ENCODE measurements around the gene GCM1. TPM values are rescaled to one million over a fixed set of nuclear protein-coding genes. Genes with fewer than 3 reads are reported as not detected.
A peak's percentile ranks its signal among the peaks of the same experiment; 100 is the strongest.

Gene GCM1
- polyA plus RNA-seq, 3 donors: 0.08 TPM; not detected in 2

- no peak overlapping the region for H3K9ac ChIP-seq (ENCODE audit: insufficient read depth, low read length, poor library complexity, severe bottlenecking)
- H3K4me3 ChIP-seq (replicated peaks in 1 of 3; ENCODE audit: low read depth in 2 of 3, low read length in 3 of 3): no peak overlapping the region
- H4K20me1 ChIP-seq (ENCODE audit: insufficient read depth, low read length): no peaks in the 10 kb centered on the region
- no peaks in the 10 kb centered on the region for H3K9me3 ChIP-seq (replicated peaks in 1 of 2; ENCODE audit: control insufficient read depth in 1 of 2, insufficient read depth in 1 of 2, low read length in 2 of 2)
- Mint-ChIP-seq H3K27ac (no peak overlapping the region), H3K36me3 (no peaks in the 10 kb centered on the region), H3K27me3 (ENCODE audit: low read depth in 3 of 3) (peaks cover 0 to 2% (median 0%) of the 10 kb centered on the region in 3 donors), H3K4me1 (peaks cover 13% of the 10 kb centered on the region), H3K9me3 (peaks cover 0 to 2% (median 0%) of the 10 kb centered on the region in 7 donors), H3K4me3 (no peak overlapping the region)
- TF ChIP-seq CTCF (IDR thresholded peaks at IDR 0.05): no peak
- H2AFZ ChIP-seq (ENCODE audit: insufficient read depth, low read depth, low read length, poor library complexity, severe bottlenecking): no peak overlapping the region
- H3K27me3 ChIP-seq (ENCODE audit: control insufficient read depth in 2 of 2, insufficient read depth in 2 of 2, low read length in 2 of 2): no peaks in the 10 kb centered on the region
- no peaks in the 10 kb centered on the region for H3K79me2 ChIP-seq (ENCODE audit: insufficient read depth, low read length)
- intact Hi-C loops (cut with micrococcal nuclease): no loop called here
- H3K4me2 ChIP-seq (replicated peaks; ENCODE audit: extremely low read depth, low read length, poor library complexity, severe bottlenecking): no peak overlapping the region
- peaks cover 5 to 9% of the 10 kb centered on the region in 2 donors for H3K4me1 ChIP-seq (ENCODE audit: control insufficient read depth in 1 of 2, insufficient read depth in 2 of 2, low read length in 2 of 2)
- DNase-seq: no peak
- no peaks in the 10 kb centered on the region for H3K36me3 ChIP-seq (replicated peaks in 1 of 2; ENCODE audit: control insufficient read depth in 1 of 2, insufficient read depth in 2 of 2, low read length in 2 of 2)
- WGBS (ENCODE audit: insufficient coverage): no CpG with 5 or more reads among the region's 5 CpGs
- H3K27ac ChIP-seq (ENCODE audit: low read depth in 1 of 2, low read length in 2 of 2): no peak overlapping the region
Observed at GRCh38 chr6:53180678-53181077, 32.0 kb upstream of the GCM1 start.

GRCh38 chr6:53179961-53180651, 31.5 kb upstream of the GCM1 start:
- WGBS (ENCODE audit: insufficient coverage): 57% methylated on average over 5 of the region's 8 CpGs
- Mint-ChIP-seq H3K27me3 (ENCODE audit: low read depth in 3 of 3) (peaks cover 0 to 2% (median 0%) of the 10 kb centered on the region in 3 donors), H3K9me3 (peaks cover 0 to 2% (median 0%) of the 10 kb centered on the region in 7 donors), H3K4me1 (peaks cover 13% of the 10 kb centered on the region), H3K4me3 (peak overlapping the region in 1 of 2 donors; percentile 54), H3K36me3 (no peaks in the 10 kb centered on the region), H3K27ac (no peak overlapping the region)
- Histone ChIP-seq H4K20me1 (ENCODE audit: insufficient read depth, low read length) (no peaks in the 10 kb centered on the region), H3K9ac (ENCODE audit: insufficient read depth, low read length, poor library complexity, severe bottlenecking) (no peak overlapping the region), H2AFZ (ENCODE audit: insufficient read depth, low read depth, low read length, poor library complexity, severe bottlenecking) (peak overlapping the region; percentile 51), H3K9me3 (replicated peaks in 1 of 2; ENCODE audit: control insufficient read depth in 1 of 2, insufficient read depth in 1 of 2, low read length in 2 of 2) (no peaks in the 10 kb centered on the region), H3K4me1 (ENCODE audit: control insufficient read depth in 1 of 2, insufficient read depth in 2 of 2, low read length in 2 of 2) (peaks cover 5 to 9% of the 10 kb centered on the region in 2 donors), H3K27ac (ENCODE audit: low read depth in 1 of 2, low read length in 2 of 2) (no peak overlapping the region), H3K27me3 (ENCODE audit: control insufficient read depth in 2 of 2, insufficient read depth in 2 of 2, low read length in 2 of 2) (no peaks in the 10 kb centered on the region), H3K4me2 (replicated peaks; ENCODE audit: extremely low read depth, low read length, poor library complexity, severe bottlenecking) (peak overlapping the region; percentile 22), H3K4me3 (replicated peaks in 1 of 3; ENCODE audit: low read depth in 2 of 3, low read length in 3 of 3) (no peak overlapping the region), H3K79me2 (ENCODE audit: insufficient read depth, low read length) (no peaks in the 10 kb centered on the region), H3K36me3 (replicated peaks in 1 of 2; ENCODE audit: control insufficient read depth in 1 of 2, insufficient read depth in 2 of 2, low read length in 2 of 2) (no peaks in the 10 kb centered on the region)
- intact Hi-C loops (cut with micrococcal nuclease): loop anchor here (10.0 kb wide), 2 partner anchors 165 to 545 kb away; partner anchors contain the start of gene ELOVL5 (in 1 of the 2)
- peak in 2 of 3 donors; percentile 5 to 13 for DNase-seq
- TF ChIP-seq CTCF (IDR thresholded peaks at IDR 0.05): no peak
